ENCODE data around the gene FKBP11.
A peak's percentile ranks its signal among the peaks of the same experiment; 100 is the strongest.

Gene FKBP11

GRCh38 chr12:48947727-48948126 lies 22.4 kb upstream of the FKBP11 start:
- no peak for TF ChIP-seq CTCF (IDR thresholded peaks at IDR 0.05)
- Mint-ChIP-seq H3K36me3 (ENCODE audit: low read depth) (peaks cover 27% of the 10 kb centered on the region), H3K9me3 (no peaks in the 10 kb centered on the region), H3K4me3 (no peak overlapping the region), H3K27me3 (ENCODE audit: low read depth, poor library complexity) (peaks cover 4% of the 10 kb centered on the region), H3K27ac (peak overlapping the region; percentile 8), H3K4me1 (peaks cover 23% of the 10 kb centered on the region)
- no peak for DNase-seq

DNA sequence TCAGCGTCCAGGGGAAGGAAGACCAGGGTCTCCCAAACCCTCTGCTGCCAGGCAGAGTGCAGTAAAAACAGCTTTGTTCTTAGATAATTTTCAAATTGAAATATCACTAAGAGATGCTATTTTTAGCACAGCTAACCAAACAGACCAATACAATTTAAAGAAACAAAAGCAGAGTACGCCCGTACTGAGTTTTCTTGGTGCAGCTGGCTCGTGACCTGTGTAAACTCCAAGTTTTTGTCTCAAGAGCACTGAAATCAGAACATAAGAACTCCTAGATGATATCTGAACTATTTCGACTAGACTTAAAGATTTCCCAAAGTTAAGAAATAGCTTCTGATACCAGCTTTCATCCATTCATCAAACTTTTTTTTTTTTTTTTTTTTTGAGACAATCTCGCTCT lies 21.7 kb upstream of the FKBP11 start:
- Mint-ChIP-seq H3K9me3 (no peaks in the 10 kb centered on the region), H3K4me1 (peaks cover 21% of the 10 kb centered on the region), H3K27ac (peak overlapping the region; percentile 41), H3K27me3 (ENCODE audit: low read depth, poor library complexity) (peaks cover 4% of the 10 kb centered on the region), H3K36me3 (ENCODE audit: low read depth) (peaks cover 19% of the 10 kb centered on the region), H3K4me3 (no peak overlapping the region)
- no peak for TF ChIP-seq CTCF (IDR thresholded peaks at IDR 0.05)
- no peak for DNase-seq

GRCh38 chr12:48946205-48946604 lies 20.9 kb upstream of the FKBP11 start:
- no peak for DNase-seq
- no peak overlapping the region for H3K4me3 Mint-ChIP-seq
- H3K27ac Mint-ChIP-seq, result peak overlapping the region; percentile 25
- no peak for TF ChIP-seq CTCF (IDR thresholded peaks at IDR 0.05)
- H3K27me3 Mint-ChIP-seq (ENCODE audit: low read depth, poor library complexity), result peaks cover 4% of the 10 kb centered on the region
- peaks cover 21% of the 10 kb centered on the region for H3K4me1 Mint-ChIP-seq
- H3K36me3 Mint-ChIP-seq (ENCODE audit: low read depth), result peaks cover 17% of the 10 kb centered on the region
- H3K9me3 Mint-ChIP-seq, result no peaks in the 10 kb centered on the region

GRCh38 chr12:48943221-48943620 lies 17.9 kb upstream of the FKBP11 start:
- peaks cover 11% of the 10 kb centered on the region for H3K4me1 Mint-ChIP-seq
- H3K9me3 Mint-ChIP-seq, result no peaks in the 10 kb centered on the region
- H3K36me3 Mint-ChIP-seq (ENCODE audit: low read depth), result peaks cover 28% of the 10 kb centered on the region
- peaks cover 4% of the 10 kb centered on the region for H3K27me3 Mint-ChIP-seq (ENCODE audit: low read depth, poor library complexity)
- H3K27ac Mint-ChIP-seq, result no peak overlapping the region
- H3K4me3 Mint-ChIP-seq, result no peak overlapping the region
- no peak for TF ChIP-seq CTCF (IDR thresholded peaks at IDR 0.05)
- DNase-seq, result no peak

- Mint-ChIP-seq H3K4me3 (no peak overlapping the region), H3K4me1 (peaks cover 11% of the 10 kb centered on the region), H3K9me3 (no peaks in the 10 kb centered on the region), H3K27me3 (ENCODE audit: low read depth, poor library complexity) (no peaks in the 10 kb centered on the region), H3K27ac (no peak overlapping the region), H3K36me3 (ENCODE audit: low read depth) (peaks cover 45% of the 10 kb centered on the region)
- no peak for TF ChIP-seq CTCF (IDR thresholded peaks at IDR 0.05)
- no peak for DNase-seq
Observed at GRCh38 chr12:48940181-48940580, 14.9 kb upstream of the FKBP11 start.

GRCh38 chr12:48938805-48939204 lies 13.5 kb upstream of the FKBP11 start:
- Mint-ChIP-seq H3K36me3 (ENCODE audit: low read depth) (peaks cover 55% of the 10 kb centered on the region), H3K4me3 (no peak overlapping the region), H3K27me3 (ENCODE audit: low read depth, poor library complexity) (no peaks in the 10 kb centered on the region)

More at GRCh38 chr12:48938805-48939204, 13.5 kb upstream of the FKBP11 start:
- no peak for DNase-seq
- peaks cover 8% of the 10 kb centered on the region for H3K4me1 Mint-ChIP-seq
- no peak overlapping the region for H3K27ac Mint-ChIP-seq
- H3K9me3 Mint-ChIP-seq, result no peaks in the 10 kb centered on the region
- no peak for TF ChIP-seq CTCF (IDR thresholded peaks at IDR 0.05)

All from nephron progenitor cell (in vitro differentiated cells).